Keratinocyte (primary cell): ENCODE results near the gene RNF180.

Source experiments
- EZH2 ChIP-seq: IDR thresholded peaks from one replicate; pipeline ENCODE4 v1.6.1; 2012; ENCODE audit warnings: inconsistent platforms, mild to moderate bottlenecking, low read length, moderate library complexity
- TF ChIP-seq, protein P1 (sequence below), 3 experiments: IDR thresholded peaks in 1 of 3; conservative IDR thresholded peaks in 1 of 3; optimal IDR thresholded peaks in 1 of 3; 2 replicates in 2 of 3; 3 replicates in 1 of 3; pipeline versions ENCODE3 to v1.5.1; 2011; ENCODE audit warnings: low read length in 3 of 3, mild to moderate bottlenecking in 3 of 3, moderate library complexity in 2 of 3, control low read depth in 1 of 3, inconsistent platforms in 1 of 3; ENCODE audit not compliant: insufficient read depth in 2 of 3; ENCODE audit errors: extremely low read depth in 1 of 3

DNA sequence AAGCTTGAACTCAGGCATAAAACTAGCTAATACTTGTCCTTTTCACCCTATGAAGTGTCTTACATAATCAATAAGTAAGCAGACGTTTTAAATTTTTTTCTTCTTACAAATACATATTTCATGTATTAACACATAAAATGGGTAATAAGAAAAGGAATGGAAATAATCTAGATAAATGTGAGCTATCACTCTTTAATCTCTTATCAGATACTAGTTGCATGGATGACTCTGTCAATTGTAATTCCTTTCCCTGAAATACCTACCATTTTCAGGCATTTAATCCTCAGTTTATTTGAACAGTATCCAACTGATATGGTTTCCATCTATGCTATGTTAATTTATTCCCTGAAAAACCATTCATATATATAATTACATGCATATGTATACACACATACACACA lies 174.1 kb downstream of the RNF180 start:
- TF ChIP-seq, protein P1, sequence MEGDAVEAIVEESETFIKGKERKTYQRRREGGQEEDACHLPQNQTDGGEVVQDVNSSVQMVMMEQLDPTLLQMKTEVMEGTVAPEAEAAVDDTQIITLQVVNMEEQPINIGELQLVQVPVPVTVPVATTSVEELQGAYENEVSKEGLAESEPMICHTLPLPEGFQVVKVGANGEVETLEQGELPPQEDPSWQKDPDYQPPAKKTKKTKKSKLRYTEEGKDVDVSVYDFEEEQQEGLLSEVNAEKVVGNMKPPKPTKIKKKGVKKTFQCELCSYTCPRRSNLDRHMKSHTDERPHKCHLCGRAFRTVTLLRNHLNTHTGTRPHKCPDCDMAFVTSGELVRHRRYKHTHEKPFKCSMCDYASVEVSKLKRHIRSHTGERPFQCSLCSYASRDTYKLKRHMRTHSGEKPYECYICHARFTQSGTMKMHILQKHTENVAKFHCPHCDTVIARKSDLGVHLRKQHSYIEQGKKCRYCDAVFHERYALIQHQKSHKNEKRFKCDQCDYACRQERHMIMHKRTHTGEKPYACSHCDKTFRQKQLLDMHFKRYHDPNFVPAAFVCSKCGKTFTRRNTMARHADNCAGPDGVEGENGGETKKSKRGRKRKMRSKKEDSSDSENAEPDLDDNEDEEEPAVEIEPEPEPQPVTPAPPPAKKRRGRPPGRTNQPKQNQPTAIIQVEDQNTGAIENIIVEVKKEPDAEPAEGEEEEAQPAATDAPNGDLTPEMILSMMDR (optimal IDR thresholded peaks at IDR 0.05 in 1 of 3, IDR thresholded peaks at IDR 0.05 in 1 of 3, conservative IDR thresholded peaks at IDR 0.05 in 1 of 3; ENCODE audit: extremely low read depth in 1 of 3, insufficient read depth in 2 of 3, low read length in 3 of 3) = no peak
- no peak for TF ChIP-seq EZH2
